HL-60/S4 (cell line): Measurements from ENCODE around the gene TPSG1.
"Not testable (repeated sequence)": the region's sequence is repeated elsewhere in the genome, so short reads cannot be mapped to it uniquely, and the experiment has no call there.

Source experiments
- in situ Hi-C: fragments of 300-500 bp; cut with MboI; formaldehyde crosslinking; loops from 2 replicates; pipeline ENCODE4 v1.14.3; 2022; ENCODE audit warnings: low sequenced_read_pairs

Gene TPSG1

GRCh38 chr16:1198671-1199346, 26.3 kb downstream of the TPSG1 start:
- in situ Hi-C loops: not testable (repeated sequence)

DNA sequence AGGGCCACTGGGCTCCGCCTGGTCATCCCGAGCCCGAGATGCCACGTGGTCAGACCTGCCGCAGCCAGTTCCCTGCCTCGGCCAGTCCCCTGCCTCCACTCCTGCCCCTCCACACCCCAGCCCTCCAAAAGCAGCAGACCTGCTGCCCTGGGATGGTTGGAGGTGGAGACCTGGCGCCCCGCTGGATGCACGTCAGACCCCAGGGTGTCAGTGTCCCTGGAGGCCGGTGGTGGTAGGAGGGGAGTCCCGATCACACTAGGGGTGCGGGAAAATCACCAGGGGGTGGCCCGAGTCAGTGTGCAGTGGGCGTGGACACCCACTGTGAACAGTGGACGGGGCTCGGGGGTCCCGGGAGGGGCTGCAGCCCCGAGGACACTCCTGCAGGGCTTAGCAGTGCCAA, 26.9 kb downstream of the TPSG1 start:
- in situ Hi-C loops: no loop called here

- in situ Hi-C loops: no loop called here
Measured at GRCh38 chr16:1197237-1197866, 27.7 kb downstream of the TPSG1 start.

GRCh38 chr16:1196494-1196893, 28.6 kb downstream of the TPSG1 start:
- in situ Hi-C loops: no loop called here

DNA sequence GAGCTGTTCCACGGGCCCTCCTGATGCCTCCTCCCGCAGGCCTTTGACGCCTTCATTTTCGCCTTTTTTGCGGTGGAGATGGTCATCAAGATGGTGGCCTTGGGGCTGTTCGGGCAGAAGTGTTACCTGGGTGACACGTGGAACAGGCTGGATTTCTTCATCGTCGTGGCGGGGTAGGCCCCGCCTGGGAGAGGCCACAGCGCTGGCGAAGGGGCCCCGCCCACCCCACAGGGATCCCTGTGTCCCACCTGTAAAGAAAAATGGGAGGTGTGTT, 29.7 kb downstream of the TPSG1 start:
- in situ Hi-C loops: no loop called here

- in situ Hi-C loops: no loop called here
Measured at GRCh38 chr16:1194665-1195392, 30.2 kb downstream of the TPSG1 start.

GRCh38 chr16:1193825-1194581, 31.1 kb downstream of the TPSG1 start:
- in situ Hi-C loops: no loop called here

DNA sequence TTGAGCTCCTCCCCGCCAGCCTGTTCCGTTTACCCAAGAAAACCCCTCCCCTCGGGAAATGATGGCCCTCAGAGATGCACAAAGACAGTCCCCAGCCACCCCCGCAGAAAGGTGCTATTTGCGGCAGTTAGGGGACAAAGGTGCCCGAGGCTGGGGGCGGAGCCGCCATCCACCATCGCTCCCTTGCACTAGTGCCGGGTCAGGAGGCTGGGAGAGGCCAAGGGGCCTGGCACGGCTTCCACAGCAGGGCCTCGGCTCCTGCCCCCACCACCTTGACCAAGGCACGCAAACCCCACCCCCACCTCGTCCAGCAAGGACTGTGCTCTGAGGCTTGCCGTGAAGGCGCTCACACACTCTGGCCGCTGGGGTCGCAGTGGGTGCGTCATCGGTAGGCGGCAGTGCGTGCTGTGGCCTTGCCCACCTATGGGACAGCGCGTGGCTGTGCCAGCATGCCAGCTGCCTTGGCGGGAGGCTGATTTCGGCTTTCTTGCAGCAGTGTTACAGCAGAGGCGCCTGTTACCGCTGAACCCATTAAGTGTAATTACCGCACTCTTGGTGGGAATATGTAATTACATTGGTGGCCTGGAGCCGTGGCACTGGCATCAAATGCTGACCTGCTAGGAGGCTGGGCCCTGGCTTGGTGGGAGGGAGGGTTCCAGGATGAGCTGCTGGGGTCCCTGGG, 31.8 kb downstream of the TPSG1 start:
- in situ Hi-C loops: no loop called here

- in situ Hi-C loops: no loop called here
Measured at GRCh38 chr16:1192384-1193073, 32.5 kb downstream of the TPSG1 start.

GRCh38 chr16:1190789-1191188, 34.3 kb downstream of the TPSG1 start:
- in situ Hi-C loops: not testable (repeated sequence)

GRCh38 chr16:1189455-1189854, 35.6 kb downstream of the TPSG1 start:
- in situ Hi-C loops: no loop called here

GRCh38 chr16:1188432-1189189, 36.5 kb downstream of the TPSG1 start:
- in situ Hi-C loops: no loop called here

GRCh38 chr16:1185460-1186207, 39.4 kb downstream of the TPSG1 start:
- in situ Hi-C loops: not testable (repeated sequence)

- in situ Hi-C loops: no loop called here
Measured at GRCh38 chr16:1184980-1185379, 40.1 kb downstream of the TPSG1 start.

- in situ Hi-C loops: no loop called here
Measured at GRCh38 chr16:1184156-1184868, 40.8 kb downstream of the TPSG1 start.

DNA sequence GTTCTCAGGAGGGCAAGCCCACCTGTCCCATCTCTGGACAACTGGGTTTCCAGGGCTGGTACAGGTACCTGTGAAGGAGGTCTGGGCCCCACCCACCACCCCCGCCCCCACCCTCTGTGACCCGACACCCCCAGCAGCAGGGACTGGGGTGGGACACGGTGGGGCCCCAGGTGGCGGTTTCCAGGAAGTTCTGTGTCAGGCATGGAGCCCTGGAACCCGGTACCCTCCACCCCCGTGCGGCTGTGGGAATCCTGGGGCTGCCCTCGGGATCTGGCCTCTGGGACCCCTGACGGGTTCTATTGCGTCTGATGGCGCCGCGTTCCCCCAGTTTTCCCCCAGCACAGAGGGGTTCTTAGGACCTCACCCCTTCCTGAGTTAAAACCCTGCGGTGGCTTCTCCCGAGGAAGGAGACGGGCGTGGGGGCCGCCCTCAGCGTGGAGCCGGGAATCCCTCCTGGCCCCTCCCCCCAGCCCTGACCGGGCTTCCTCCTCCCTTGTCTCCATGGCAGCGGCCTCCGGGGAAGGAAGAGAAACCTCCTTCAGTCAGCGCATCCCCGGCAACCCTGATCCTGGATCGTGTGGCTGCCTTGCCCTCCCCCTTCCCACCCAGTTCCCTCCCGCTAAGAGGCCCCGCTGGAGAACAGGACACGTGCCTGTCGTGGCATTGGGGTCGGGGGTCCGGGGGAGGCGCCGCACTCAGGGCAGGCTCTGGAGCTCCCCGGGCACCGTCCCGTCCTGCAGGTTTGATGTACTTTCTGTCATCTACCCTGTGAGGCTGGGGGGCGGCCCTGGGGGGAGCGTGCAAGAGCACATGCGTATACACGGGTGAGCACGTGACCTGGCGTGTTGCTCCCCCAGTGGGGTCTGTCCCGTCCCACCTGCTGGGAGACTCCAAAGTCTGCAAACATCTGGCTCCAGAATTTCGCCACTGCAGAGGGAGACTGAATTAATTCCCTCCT, 41.8 kb downstream of the TPSG1 start:
- in situ Hi-C loops: no loop called here

DNA sequence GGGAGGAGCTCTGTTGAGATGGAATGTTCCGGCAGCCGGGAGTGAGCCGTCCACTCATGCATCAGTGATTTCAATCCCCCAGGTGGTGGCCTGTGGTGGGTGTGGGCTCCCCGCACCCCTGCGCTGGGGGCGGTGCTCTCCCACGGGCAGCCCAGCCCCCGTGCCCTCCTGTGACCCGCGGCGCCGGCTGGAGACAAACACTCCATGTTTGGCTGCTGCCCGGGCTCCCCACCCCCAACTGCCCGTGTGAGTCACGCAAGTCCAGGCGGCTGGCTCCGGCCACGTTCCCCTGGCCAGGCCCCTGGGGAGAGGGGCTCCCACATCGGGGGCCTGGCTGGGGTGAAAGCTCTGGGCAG, 42.8 kb downstream of the TPSG1 start:
- in situ Hi-C loops: no loop called here
